HCT116 (cell line): Measurements from ENCODE around the gene IGF2R. TPM values are rescaled to one million over a fixed set of nuclear protein-coding genes. Genes with fewer than 3 reads are reported as not detected.

Source experiments
- ATAC-seq: fragments of 200-7000 bp; cut with Tn5 transposase; 2 replicates; pipeline ENCODE4 v1.9.1; 2020; ENCODE audit warnings: mild to moderate bottlenecking, moderate library complexity
- BruUV-seq: library from RNA; stranded (reverse); fragments of 400-500 nt; replicated peaks from 2 replicates; lab custom pipeline; 2021; lab: Mats Ljungman, UMichigan
- CTCF ChIA-PET: fragments of 300-600 bp; sonication (Branson Sonifier 250); formaldehyde crosslinking; loops from one replicate; lab custom pipeline; 2021; ENCODE audit warnings: antibody characterized with exemption; lab: Charles Lee
- POLR2A ChIA-PET: fragments of 300-600, 350-600 bp; sonication (Branson Sonifier 250); formaldehyde crosslinking; loops from one replicate; lab custom pipeline; 2021; ENCODE audit warnings: antibody characterized with exemption; lab: Charles Lee
- RAD21 ChIA-PET, 2 experiments: fragments of 300-600 bp; sonication (Branson Sonifier 250); formaldehyde crosslinking; loops; one replicate each; lab custom pipeline; 2023; ENCODE audit warnings: low total read pairs in 2 of 2; ENCODE audit not compliant: uncharacterized antibody in 2 of 2, unreplicated experiment in 2 of 2, low non-redundant PET in 1 of 2; lab: Charles Lee
- DNase-seq: peaks from one replicate; pipeline ENCODE4 v3.0.0-alpha.2; 2010; ENCODE audit warnings: low read depth, low spot score
- H2AFZ ChIP-seq: fragments of 200-600 bp; shearing (Covaris generic), sonication (generic); 2 replicates; pipeline ENCODE4 v1.6.1; 2017; ENCODE audit warnings: low read depth, mixed run types, mixed read lengths, antibody characterized with exemption, low read length; ENCODE audit not compliant: poor library complexity, severe bottlenecking
- H3K27ac ChIP-seq: 2 replicates; pipeline ENCODE4 v1.5.1; 2012; ENCODE audit warnings: low read depth, low read length
- H3K27me3 ChIP-seq: fragments of 200-600 bp; sonication (generic); 2 replicates; pipeline ENCODE4 v1.6.1; 2016; ENCODE audit warnings: mixed run types, low read length, mixed read lengths; ENCODE audit not compliant: insufficient read depth
- H3K36me3 ChIP-seq, 2 experiments: fragments of 200-500 bp in 1 of 2; fragments of 200-600 bp in 1 of 2; sonication (Bioruptor generic) in 1 of 2; sonication (generic) in 1 of 2; 2 replicates each; pipeline versions ENCODE4 v1.5.1 to v1.6.1; 2014 to 2016; ENCODE audit warnings: low read length in 2 of 2, inconsistent platforms in 1 of 2, mixed read lengths in 1 of 2, mixed run types in 1 of 2; ENCODE audit not compliant: insufficient read depth in 2 of 2, control insufficient read depth in 1 of 2
- H3K4me1 ChIP-seq, 2 experiments: fragments of 200-600 bp in 1 of 2; sonication (generic) in 1 of 2; 2 replicates each; pipeline versions ENCODE4 v1.5.1 to v1.6.1; 2012 to 2017; ENCODE audit warnings: low read length in 2 of 2, inconsistent platforms in 1 of 2, mild to moderate bottlenecking in 1 of 2, mixed read lengths in 1 of 2, mixed run types in 1 of 2, moderate library complexity in 1 of 2; ENCODE audit not compliant: insufficient read depth in 2 of 2, control insufficient read depth in 1 of 2
- H3K4me2 ChIP-seq: fragments of 200-600 bp; sonication (generic); 2 replicates; pipeline ENCODE4 v1.6.1; 2017; ENCODE audit warnings: mixed run types, low read length, mixed read lengths
- H3K4me3 ChIP-seq, 2 experiments: fragments of 200-600 bp in 1 of 2; sonication (generic) in 1 of 2; replicated peaks in 1 of 2; 2 replicates each; pipeline ENCODE4 v1.5.1; 2011 to 2016; ENCODE audit warnings: low read length in 2 of 2, control low read depth in 1 of 2, low read depth in 1 of 2, mild to moderate bottlenecking in 1 of 2, mixed read lengths in 1 of 2, mixed run types in 1 of 2
- H3K79me2 ChIP-seq: fragments of 200-600 bp; sonication (generic); 2 replicates; pipeline ENCODE4 v1.6.1; 2017; ENCODE audit warnings: mild to moderate bottlenecking, mixed run types, low read length, moderate library complexity, mixed read lengths; ENCODE audit not compliant: insufficient read depth
- H3K9ac ChIP-seq: fragments of 200-600 bp; sonication (generic); 2 replicates; pipeline ENCODE4 v1.6.1; 2016; ENCODE audit warnings: low read length, mixed read lengths
- H3K9me2 ChIP-seq: fragments of 200-600 bp; sonication (generic), shearing (Covaris generic); 2 replicates; pipeline ENCODE4 v1.6.1; 2017; ENCODE audit warnings: mixed run types, mild to moderate bottlenecking, moderate library complexity; ENCODE audit not compliant: insufficient read depth
- H3K9me3 ChIP-seq, 2 experiments: fragments of 200-500 bp in 1 of 2; fragments of 200-600 bp in 1 of 2; sonication (Bioruptor generic) in 1 of 2; sonication (generic) in 1 of 2; 2 replicates each; pipeline ENCODE4 v1.6.1; 2014 to 2017; ENCODE audit warnings: low read length in 2 of 2, mixed read lengths in 2 of 2, inconsistent platforms in 1 of 2, low read depth in 1 of 2, mild to moderate bottlenecking in 1 of 2, mixed run types in 1 of 2, moderate library complexity in 1 of 2; ENCODE audit not compliant: control insufficient read depth in 1 of 2, insufficient read depth in 1 of 2
- H4K20me1 ChIP-seq: fragments of 200-600 bp; sonication (generic), shearing (Covaris generic); 2 replicates; pipeline ENCODE4 v1.6.1; 2017; ENCODE audit warnings: mixed run types, mild to moderate bottlenecking, moderate library complexity; ENCODE audit not compliant: insufficient read depth
- EZH2phosphoT487 ChIP-seq: fragments of 200-600 bp; IDR thresholded peaks from 2 replicates; pipeline ENCODE4 v1.6.1; 2018; ENCODE audit warnings: antibody characterized with exemption, borderline replicate concordance
- TCF7L2 ChIP-seq: IDR thresholded peaks from 2 replicates; pipeline ENCODE4 v1.7.0; 2011; ENCODE audit warnings: borderline replicate concordance, inconsistent platforms; ENCODE audit not compliant: insufficient read depth, insufficient read length; ENCODE audit errors: extremely low read depth
- ZFX ChIP-seq: fragments of 450-650 bp; IDR thresholded peaks from 2 replicates; pipeline ENCODE4 v1.6.1; 2017
- ZNF274 ChIP-seq: fragments of 200-500 bp; sonication (Bioruptor generic); IDR thresholded peaks from 2 replicates; pipeline ENCODE4 v1.6.1; 2014; ENCODE audit warnings: mild to moderate bottlenecking, low read depth, low read length, inconsistent platforms
- intact Hi-C: fragments of 100-400 bp; cut with micrococcal nuclease; formaldehyde crosslinking; loops from 2 replicates; pipeline ENCODE4 v1.10.0; 2022
- total RNA-seq: library from RNA; stranded (reverse); gene quantifications from one replicate; pipeline ENCODE4 v1.2.1, GENCODE V29; 2021; ENCODE audit not compliant: unreplicated experiment
- TF ChIP-seq, protein P1 (sequence below), 3 experiments: fragments of 200-600 bp in 1 of 3; sonication (generic) in 1 of 3; IDR thresholded peaks in 2 of 3; conservative IDR thresholded peaks in 1 of 3; 2 replicates each; pipeline ENCODE4 v1.5.1; 2012 to 2017; ENCODE audit warnings: low read depth in 2 of 3, low read length in 2 of 3, antibody characterized with exemption in 1 of 3, borderline replicate concordance in 1 of 3, control low read depth in 1 of 3, mild to moderate bottlenecking in 1 of 3, mixed read lengths in 1 of 3, mixed run types in 1 of 3, moderate library complexity in 1 of 3; ENCODE audit not compliant: insufficient read depth in 1 of 3
- TF ChIP-seq, protein P2 (sequence below): IDR thresholded peaks from 2 replicates; pipeline ENCODE4 v1.6.1; 2012
- TF ChIP-seq, protein P3 (sequence below): IDR thresholded peaks from 2 replicates; pipeline ENCODE4 v1.6.1; 2012
- TF ChIP-seq, protein P4 (sequence below): IDR thresholded peaks from 2 replicates; pipeline ENCODE4 v1.6.1; 2012; ENCODE audit warnings: low read depth

IGF2R gene
- total RNA-seq, 1 experiment from 2014 or later, result 37.0 TPM

DNA sequence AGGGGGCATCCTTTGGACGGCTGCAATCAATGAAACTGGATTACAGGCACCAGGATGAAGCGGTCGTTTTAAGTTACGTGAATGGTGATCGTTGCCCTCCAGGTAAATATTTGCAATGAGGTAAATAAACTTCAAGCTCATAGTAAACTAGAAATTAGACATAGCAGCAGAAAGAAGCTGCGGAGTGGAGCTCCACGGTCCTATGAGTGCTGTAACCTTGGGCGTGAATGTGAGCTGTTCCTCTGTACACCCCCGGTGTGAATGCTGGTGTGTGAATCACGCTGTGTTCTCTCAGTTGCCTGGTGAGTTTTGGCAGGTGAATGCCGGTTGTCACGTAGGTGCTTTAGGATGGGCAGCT, 110.8 kb downstream of the IGF2R start:
- H3K9me3 ChIP-seq, result no peaks in the 10 kb centered on the region
- no TSS peak for BruUV-seq

More for the DNA sequence above, 110.8 kb downstream of the IGF2R start:
- H3K9me2 ChIP-seq, result no peaks in the 10 kb centered on the region
- no peaks in the 10 kb centered on the region for H4K20me1 ChIP-seq
- ATAC-seq (no peak), DNase-seq (no peak)
- H3K4me1 ChIP-seq, result no peaks in the 10 kb centered on the region
- ChIA-PET CTCF (no interaction called here), POLR2A (no interaction called here), RAD21 (no interaction called here)
- H2AFZ ChIP-seq, result no peak overlapping the region
- H3K4me2 ChIP-seq, result no peak overlapping the region
- no peak overlapping the region for H3K27ac ChIP-seq
- TF ChIP-seq, protein P1, sequence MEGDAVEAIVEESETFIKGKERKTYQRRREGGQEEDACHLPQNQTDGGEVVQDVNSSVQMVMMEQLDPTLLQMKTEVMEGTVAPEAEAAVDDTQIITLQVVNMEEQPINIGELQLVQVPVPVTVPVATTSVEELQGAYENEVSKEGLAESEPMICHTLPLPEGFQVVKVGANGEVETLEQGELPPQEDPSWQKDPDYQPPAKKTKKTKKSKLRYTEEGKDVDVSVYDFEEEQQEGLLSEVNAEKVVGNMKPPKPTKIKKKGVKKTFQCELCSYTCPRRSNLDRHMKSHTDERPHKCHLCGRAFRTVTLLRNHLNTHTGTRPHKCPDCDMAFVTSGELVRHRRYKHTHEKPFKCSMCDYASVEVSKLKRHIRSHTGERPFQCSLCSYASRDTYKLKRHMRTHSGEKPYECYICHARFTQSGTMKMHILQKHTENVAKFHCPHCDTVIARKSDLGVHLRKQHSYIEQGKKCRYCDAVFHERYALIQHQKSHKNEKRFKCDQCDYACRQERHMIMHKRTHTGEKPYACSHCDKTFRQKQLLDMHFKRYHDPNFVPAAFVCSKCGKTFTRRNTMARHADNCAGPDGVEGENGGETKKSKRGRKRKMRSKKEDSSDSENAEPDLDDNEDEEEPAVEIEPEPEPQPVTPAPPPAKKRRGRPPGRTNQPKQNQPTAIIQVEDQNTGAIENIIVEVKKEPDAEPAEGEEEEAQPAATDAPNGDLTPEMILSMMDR (IDR thresholded peaks at IDR 0.05 in 2 of 3, conservative IDR thresholded peaks at IDR 0.05 in 1 of 3; ENCODE audit: borderline replicate concordance in 1 of 3, insufficient read depth in 1 of 3, low read depth in 2 of 3, low read length in 2 of 3), result no peak
- TF ChIP-seq, protein P2, sequence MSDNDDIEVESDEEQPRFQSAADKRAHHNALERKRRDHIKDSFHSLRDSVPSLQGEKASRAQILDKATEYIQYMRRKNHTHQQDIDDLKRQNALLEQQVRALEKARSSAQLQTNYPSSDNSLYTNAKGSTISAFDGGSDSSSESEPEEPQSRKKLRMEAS, result no peak
- TF ChIP-seq, protein P3, sequence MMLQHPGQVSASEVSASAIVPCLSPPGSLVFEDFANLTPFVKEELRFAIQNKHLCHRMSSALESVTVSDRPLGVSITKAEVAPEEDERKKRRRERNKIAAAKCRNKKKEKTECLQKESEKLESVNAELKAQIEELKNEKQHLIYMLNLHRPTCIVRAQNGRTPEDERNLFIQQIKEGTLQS, result no peak
- TF ChIP-seq, protein P4, sequence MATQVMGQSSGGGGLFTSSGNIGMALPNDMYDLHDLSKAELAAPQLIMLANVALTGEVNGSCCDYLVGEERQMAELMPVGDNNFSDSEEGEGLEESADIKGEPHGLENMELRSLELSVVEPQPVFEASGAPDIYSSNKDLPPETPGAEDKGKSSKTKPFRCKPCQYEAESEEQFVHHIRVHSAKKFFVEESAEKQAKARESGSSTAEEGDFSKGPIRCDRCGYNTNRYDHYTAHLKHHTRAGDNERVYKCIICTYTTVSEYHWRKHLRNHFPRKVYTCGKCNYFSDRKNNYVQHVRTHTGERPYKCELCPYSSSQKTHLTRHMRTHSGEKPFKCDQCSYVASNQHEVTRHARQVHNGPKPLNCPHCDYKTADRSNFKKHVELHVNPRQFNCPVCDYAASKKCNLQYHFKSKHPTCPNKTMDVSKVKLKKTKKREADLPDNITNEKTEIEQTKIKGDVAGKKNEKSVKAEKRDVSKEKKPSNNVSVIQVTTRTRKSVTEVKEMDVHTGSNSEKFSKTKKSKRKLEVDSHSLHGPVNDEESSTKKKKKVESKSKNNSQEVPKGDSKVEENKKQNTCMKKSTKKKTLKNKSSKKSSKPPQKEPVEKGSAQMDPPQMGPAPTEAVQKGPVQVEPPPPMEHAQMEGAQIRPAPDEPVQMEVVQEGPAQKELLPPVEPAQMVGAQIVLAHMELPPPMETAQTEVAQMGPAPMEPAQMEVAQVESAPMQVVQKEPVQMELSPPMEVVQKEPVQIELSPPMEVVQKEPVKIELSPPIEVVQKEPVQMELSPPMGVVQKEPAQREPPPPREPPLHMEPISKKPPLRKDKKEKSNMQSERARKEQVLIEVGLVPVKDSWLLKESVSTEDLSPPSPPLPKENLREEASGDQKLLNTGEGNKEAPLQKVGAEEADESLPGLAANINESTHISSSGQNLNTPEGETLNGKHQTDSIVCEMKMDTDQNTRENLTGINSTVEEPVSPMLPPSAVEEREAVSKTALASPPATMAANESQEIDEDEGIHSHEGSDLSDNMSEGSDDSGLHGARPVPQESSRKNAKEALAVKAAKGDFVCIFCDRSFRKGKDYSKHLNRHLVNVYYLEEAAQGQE, result no peak
- TF ChIP-seq ZNF274, result no peak
- no peak for TF ChIP-seq ZFX
- no peak for TF ChIP-seq EZH2phosphoT487
- TF ChIP-seq TCF7L2, result no peak
- intact Hi-C loops, result no loop called here
- no peaks in the 10 kb centered on the region for H3K27me3 ChIP-seq
- H3K4me3 ChIP-seq, result no peak overlapping the region
- no peaks in the 10 kb centered on the region for H3K79me2 ChIP-seq
- H3K9ac ChIP-seq, result no peak overlapping the region
- H3K36me3 ChIP-seq, result peaks cover 0 to 8% of the 10 kb centered on the region in 2 experiments; a peak in 2 of 4 replicates
